IPS-NIHi7 (cell line): ENCODE measurements around the gene TLK1.
"Not testable (repeated sequence)": the region's sequence is repeated elsewhere in the genome, so short reads cannot be mapped to it uniquely, and the experiment has no call there.

Source experiments
- DNase-seq: peaks from one replicate; pipeline ENCODE4 v3.0.0; 2012; ENCODE audit warnings: mixed read lengths; ENCODE audit errors: extremely low spot score

Gene TLK1

DNA sequence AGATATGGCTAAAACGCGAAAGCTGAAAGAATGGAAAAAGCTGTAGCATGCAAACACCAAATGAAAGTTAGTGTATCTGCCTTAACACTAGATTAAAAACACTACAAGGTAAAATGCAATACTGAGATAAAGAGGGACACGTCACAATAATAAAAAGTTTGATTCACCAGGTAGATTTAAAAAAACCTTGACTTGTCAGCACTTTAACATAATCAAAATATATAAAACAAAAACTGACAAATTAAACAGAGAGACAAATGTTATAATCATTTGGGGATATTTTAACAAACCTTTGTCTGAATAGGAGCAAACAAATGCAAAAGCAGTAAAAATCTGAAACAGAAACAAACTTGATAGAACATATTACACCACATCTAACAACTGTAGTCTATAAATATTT, 18.3 kb downstream of the TLK1 start:
- DNase-seq, result no peak

- no peak for DNase-seq
Observed at GRCh38 chr2:171141320-171141719, 19.4 kb downstream of the TLK1 start.

DNA sequence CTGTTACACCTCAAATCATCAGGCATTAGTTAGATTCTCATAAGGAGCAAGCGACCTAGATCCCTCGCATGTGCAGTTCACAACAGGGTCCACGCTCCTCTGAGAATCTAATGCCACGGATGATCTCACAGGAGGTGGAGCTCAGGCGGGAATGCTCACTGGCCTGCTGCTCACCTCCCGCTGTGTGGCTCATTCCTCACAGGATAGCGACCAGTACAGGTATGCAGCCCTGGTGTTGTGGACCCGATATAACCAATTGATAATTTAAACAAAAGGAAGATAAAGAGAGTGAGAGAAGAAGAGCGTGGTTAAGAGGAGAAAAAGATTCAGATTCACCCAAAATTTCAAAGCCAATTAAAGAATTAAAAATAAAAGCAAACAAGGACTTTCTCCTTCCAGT, 20.8 kb downstream of the TLK1 start:
- DNase-seq, result peak; percentile 12

GRCh38 chr2:171136024-171136423, 24.7 kb downstream of the TLK1 start:
- no peak for DNase-seq

DNA sequence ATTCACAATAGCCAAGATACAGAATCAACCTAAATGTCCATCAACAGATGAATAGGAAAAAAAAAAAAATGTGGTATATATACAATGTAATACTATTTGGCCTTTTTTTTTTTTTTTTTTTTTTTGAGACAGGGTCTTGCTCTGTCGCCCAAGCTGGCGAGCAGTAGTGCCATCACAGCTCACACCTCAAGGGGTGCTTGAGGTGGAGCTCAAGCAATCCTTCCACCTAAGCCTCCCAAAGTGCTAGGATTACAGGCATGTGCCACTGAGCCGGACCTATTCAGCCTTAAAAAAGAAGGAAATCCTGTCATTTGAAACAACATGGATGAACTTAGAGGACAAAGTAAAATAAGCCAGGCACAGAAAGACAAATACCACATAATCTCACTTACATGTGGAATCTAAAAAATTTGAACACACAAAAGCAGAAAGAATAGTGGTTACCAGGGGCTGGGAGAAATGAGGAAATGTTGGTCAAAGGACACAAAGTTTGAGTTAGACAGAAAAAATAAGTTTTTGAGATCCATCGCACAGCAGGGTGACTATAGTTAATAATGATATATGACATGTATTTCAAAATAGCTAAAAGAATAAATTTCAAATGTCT, 26.0 kb downstream of the TLK1 start:
- no peak for DNase-seq

- DNase-seq, result no peak
Observed at GRCh38 chr2:171132086-171132485, 28.6 kb downstream of the TLK1 start.

GRCh38 chr2:171128461-171128860, 32.2 kb downstream of the TLK1 start:
- no peak for DNase-seq

GRCh38 chr2:171124541-171124940, 36.2 kb downstream of the TLK1 start:
- no peak for DNase-seq

DNA sequence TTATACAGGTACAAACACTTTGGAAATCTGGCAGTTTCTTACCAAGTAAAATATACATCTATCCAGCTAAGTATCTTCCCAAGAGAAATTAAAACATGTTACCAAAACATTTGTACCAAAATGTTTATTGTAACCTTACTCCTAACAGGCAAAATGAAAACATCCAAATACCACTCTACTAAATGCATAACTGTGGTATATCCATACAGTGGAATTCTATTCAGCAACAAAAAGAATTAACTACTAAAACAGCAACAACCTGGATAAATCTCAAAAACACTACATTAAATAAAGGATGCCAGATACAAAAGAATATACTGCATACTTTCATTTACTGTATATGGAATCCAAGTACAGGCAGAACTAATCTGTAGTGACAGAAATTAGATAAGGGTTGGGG, 51.1 kb downstream of the TLK1 start:
- no peak for DNase-seq

- DNase-seq, result no peak
Observed at GRCh38 chr2:171109020-171109419, 51.7 kb downstream of the TLK1 start.

DNA sequence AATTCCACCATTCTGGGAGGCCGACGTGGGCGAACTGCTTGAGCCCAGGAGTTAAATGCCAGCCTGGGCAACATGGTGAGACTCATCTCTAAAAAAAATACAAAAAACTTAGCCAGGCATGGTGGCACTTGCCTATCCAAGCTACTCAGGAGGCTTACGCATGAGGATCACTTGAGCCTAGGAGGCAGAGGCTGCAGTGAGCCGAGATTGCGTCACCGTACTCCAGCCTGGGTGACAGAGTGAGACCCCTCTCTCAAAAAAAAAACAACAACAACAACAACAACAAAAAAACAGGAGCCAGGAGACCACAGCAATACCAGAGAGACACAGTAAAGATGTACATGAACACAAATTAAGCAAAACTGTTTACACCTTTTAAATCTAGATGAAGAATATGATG, 52.9 kb downstream of the TLK1 start:
- no peak for DNase-seq

GRCh38 chr2:171104379-171104778, 56.3 kb downstream of the TLK1 start:
- no peak for DNase-seq

- no peak for DNase-seq
Observed at GRCh38 chr2:171102802-171103201, 57.9 kb downstream of the TLK1 start.

GRCh38 chr2:171100370-171100769, 60.3 kb downstream of the TLK1 start:
- DNase-seq, result no peak

- DNase-seq, result no peak
Observed at GRCh38 chr2:171098607-171099006, 62.1 kb downstream of the TLK1 start.

- DNase-seq, result no peak
Observed at GRCh38 chr2:171095014-171095582, 65.6 kb downstream of the TLK1 start.

DNA sequence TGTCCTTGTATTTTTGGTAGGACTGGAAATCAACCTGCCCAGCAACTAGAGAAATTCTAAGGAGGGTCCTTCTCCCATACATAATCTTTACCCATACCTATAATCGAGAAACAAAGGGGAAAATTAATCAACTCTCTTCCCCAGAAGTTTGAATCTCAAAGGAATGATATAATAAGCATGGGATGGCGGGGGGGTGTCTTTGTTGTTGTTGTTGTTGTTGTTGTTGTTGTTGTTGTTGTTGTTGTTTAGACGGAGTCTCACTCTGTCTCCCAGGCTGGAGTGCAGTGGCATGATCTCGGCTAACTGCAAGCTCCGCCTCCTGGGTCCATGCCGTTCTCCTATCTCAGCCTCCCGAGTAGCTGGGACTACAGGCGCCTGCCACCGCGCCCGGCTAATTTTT, 69.2 kb downstream of the TLK1 start:
- DNase-seq, result not testable (repeated sequence)

- DNase-seq, result no peak
Observed at GRCh38 chr2:171089489-171089888, 71.2 kb downstream of the TLK1 start.

DNA sequence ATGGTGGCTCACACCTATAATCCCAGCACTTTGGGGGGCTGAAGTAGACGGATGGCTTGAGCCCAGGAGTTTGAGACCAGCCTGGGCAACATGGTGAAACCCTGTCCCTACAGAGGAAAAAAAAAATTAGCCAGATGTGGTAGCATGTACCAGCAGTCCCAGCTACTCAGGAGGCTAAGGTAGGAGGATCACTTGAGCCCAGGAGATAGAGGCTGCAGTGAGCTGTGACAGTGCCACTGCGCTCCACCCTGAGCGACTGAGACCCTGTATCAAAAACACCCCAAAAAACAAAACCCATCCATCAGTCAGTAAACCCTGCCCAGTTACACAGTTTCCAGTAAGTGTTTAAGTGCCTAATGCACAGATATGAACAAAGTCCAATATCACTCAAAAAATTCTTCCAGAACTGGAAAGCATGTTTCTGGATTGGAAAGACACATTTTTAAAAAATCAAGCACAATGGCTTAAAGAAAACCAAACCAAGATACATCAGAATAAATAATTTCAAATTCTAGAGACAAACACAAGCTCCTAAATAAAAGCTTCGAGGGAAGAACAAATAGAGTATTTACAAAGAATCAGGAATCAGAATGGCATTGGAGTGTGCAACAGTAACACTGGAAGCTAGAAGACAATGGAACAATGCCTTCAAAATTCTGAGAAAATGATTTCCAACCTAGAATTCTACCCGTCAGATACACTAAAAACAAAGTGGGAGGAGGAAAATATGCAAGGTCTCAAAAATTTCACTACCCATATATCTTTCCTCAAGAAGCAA, 72.4 kb downstream of the TLK1 start:
- DNase-seq, result no peak

DNA sequence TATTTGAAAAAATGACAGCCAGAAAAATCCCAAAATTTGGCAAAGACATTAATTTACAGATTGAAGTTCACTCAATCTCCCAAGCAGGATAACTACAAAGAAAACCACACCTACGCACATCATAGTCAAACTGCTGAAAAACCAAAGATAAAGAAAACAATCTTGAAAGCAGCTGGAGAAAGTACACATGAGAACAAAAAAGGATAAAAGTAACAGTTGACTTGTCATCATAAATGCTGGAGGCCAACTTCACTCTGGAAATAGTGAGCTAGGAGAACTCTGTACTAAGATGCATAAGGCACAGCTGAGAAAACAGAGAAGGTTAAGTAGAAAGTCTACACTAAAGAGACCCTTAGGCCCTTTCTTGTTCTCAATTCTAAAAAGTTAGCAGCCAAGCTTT, 73.1 kb downstream of the TLK1 start:
- no peak for DNase-seq

DNA sequence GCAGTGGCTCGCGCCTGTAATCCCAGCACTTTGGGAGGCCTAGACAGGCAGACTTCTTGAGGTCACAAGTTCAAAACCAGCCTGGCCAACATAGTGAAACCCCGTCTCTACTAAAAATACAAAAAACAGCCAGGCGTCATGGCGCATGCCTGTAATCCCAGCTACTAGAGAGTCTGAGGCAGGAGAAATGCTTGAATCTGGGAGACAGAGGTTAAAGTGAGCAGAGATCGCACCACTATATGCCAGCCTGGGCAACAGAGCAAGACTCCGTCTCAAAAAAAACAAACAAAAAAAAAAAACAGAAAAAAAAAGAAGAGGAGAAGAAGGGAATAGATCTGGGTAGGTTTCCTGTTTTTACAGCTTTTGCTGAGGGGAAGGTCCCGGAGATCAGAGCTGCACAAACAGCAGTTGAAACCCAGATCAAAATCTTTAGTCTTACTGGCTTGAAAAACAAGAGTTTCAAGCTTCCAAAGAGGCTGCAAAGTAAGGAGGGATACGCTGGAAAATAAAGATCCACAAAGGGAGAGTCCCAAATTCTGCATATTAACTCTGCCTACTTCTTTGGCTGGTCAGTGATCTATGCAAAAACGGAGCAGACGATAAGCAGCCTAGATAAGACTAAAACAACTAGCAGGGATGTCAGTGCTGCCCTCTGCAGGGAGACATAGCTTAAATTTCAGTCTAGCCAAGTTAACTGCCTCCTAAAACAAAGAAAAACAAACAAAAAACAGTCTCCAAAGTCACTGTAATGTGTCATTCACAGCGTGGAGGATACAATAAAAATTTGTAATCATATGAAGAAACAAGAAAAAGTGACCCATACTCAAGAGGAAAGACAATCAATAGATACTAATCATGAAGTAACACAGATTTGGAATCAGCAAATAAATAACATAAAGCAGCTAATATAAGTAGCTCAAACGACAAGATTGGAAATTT, 74.1 kb downstream of the TLK1 start:
- DNase-seq, result peak; percentile 53

- DNase-seq, result no peak
Observed at GRCh38 chr2:171084128-171084527, 76.6 kb downstream of the TLK1 start.
